G401.6 (cell line): ENCODE measurements around the gene TSHR.
"Not testable (repeated sequence)": the region's sequence is repeated elsewhere in the genome, so short reads cannot be mapped to it uniquely, and the experiment has no call there.

Experiments used
- FAIRE-seq: peaks from 2 replicates; lab custom pipeline; 2012; peaks lifted over from hg19 to GRCh38; lab: Jason Lieb, UNC

Gene TSHR

DNA sequence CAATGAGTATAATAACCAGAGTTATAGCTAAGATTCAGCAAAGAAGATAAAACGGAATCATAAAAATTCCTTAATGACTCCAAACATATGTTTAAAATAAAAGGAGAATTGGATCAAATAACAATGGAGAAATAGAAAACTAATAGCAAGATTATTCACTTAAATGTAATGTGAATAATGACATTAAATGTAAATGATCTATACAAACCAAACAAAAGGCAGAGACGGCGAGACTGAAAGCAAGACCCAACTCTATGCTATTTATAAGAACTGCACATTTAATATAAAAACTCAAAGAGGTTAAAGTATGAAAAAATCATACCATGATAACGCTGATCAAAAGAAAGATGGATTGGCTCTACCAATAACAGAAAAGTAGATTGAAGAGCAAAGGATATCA is 3.9 kb upstream of the TSHR start:
- FAIRE-seq = no peak

DNA sequence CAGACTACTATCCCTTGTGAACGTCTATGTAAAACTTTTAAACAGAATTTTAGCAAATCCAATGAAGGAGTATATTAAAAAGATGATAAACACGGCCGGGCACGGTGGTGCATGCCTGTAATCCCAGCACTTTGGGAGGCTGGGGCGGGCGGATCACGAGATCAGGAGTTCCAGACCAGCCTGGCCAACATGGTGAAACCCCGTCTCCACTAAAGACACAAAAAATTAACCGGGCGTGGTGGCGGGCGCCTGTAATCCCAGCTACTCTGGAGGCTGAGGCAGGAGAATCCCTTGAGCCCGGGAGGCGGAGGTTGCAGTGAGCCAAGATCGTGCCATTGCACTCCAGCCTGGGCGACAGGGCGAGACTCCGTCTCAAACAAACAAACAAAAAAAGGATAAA is 2.2 kb upstream of the TSHR start:
- not testable (repeated sequence) for FAIRE-seq

DNA sequence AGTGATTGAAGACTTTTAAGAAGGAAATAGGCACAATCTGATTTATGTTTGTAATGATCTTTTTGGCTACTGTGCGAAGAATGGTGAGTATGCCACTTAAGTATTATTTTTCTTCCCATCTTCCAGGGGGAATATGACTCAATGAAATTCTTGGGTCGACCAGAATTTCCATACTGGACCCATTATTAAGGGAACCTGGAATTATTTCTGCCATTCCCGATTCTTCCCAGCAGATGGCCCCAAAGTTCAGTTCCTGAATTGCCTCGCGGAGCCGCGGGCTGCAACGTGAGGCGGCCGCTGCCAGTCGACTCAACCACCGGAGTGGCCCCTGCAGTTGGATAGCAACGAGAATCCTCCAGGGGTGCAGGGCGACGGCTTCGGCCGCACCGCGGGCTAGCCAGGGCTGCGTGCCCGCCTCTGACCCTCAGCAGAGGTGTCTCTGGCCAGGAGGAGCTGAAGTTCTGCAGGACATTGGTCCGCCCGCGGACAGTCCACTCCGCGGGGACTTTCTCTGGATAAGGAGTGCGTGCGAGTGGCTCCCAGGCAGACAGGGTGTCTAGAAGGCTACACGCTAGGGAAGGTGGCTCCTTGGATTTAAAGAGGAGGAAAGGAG is 628 bp upstream of the TSHR start:
- FAIRE-seq = peak; percentile 86

DNA sequence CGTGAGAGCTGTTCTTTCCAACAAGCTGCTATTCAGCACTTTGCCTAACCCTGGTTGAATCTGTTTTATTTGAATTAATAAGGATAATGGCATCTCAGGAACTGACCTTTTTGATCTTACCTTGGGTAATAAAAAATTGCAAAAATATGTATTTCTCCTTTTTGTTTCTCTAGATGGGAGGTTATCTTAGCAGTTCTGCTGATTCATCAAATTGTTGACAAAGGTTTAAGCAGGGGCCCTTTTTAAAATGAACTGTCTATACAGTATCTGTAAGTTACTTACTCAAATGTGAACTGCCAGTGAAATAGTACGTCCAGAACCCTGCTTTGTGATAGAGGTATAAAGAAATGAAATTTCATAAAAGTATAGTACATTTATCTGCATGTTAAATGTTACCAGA is 681 bp downstream of the TSHR start:
- FAIRE-seq = no peak

DNA sequence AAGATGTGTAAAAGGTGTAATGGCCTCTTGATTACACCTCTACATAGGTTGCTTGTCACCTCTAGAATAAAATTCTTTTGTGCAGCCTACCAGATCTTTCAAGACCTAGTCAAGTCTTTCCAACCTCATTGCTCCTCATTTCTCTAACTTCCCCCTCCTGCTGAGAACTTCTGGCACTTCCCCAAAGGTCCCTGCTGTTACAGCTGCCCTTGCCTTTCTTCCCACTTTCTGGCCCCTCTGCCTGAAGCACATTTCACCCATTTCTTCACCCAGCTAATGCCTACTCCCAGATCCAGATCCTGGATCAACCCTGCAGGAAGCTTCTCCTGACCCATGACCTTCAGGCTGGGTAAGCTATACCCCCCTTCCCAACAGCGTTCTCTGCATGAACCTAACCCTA is 1.5 kb downstream of the TSHR start:
- no peak for FAIRE-seq

DNA sequence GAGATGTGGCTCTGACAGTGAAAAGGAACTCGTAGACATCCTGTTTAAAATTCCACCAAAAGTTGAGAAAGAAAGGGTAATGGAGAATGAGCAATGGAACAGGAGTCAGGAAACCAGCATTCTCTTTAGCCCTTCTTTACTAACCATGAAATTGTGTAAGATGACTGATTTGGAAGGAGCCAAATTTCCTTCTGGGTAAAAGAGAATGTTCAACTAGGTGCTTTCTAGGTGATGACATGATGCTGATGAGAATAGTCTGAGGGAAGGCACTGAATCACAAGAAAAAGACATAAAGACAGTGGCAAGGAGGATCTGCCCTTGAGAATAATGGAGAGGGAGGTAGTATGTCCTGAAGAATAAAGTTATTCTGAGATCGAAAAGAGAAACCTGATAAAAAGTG is 2.2 kb downstream of the TSHR start:
- no peak for FAIRE-seq

DNA sequence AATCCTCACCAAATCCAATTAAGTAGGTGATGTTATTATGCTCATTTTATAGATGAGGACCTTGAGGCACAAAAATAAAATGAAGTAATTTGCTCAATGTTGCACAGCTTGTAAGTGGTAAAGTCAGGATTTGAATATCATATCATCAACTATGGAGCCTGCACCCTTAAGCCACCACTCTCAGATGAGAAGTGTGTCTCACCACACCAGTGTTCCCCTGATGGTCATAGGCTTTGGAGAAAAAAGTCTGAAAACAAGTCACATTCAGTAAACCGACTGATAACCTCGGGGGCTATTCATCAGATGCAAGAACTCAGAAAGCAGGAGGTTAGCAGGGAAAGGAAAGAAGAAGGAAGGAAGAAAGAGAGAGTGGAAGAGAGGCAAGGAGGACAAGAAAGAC is 2.8 kb downstream of the TSHR start:
- no peak for FAIRE-seq

DNA sequence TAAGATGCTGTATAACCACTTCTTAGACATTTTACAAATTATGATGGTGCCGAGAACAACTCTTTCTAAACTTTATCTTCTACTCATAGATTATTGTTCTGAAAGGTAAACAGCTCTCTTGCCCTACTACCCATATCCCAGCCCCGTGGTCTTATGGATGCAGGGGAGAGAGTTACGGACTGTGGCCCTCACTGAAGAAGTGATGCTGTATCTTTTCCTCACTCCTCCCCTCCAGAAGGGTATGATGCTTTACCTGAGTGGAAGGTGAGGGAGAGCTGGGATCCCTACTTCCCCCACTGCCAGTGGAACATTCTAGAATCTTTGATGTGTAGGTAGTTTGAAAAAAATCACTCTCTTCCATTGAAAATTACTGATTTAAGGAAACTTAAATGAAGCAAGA is 3.5 kb downstream of the TSHR start:
- no peak for FAIRE-seq

DNA sequence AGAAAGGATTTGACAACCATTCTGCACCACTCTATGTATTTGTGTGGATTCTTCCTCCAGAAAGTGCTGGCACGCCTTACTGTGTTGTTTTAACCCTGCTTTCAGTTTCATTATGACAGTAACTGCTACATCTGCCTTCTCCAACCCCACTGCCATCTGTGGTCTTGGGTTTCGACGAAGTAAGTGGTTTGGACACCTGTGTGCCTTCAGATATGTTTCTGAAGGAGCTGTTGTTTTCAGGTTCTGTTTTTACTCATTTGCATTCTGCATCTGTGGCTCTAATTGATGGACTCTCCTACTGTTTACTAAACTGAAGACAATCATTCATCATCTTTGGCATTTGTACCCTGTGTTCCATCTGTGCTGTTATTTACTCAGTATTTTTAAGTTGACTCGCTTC is 4.1 kb downstream of the TSHR start:
- FAIRE-seq = no peak

DNA sequence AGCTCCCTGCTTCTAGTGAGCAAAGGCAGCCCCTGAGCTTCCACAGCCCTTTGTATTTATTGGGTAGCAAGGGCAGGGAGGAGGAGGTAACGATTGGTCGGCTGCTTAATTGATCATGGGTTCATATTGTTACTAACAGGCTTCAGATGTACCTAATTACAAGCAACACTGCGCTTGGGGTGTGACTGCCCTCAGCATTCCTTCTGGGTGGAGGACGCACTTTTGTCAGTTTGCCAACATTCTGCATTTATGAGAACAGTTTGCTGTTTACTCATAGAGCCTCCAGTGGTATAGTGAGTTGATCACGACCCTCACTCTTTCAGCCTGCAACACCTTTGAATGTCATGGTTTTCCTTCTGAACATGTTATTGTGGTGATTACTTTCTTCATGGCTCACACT is 9.6 kb downstream of the TSHR start:
- no peak for FAIRE-seq

DNA sequence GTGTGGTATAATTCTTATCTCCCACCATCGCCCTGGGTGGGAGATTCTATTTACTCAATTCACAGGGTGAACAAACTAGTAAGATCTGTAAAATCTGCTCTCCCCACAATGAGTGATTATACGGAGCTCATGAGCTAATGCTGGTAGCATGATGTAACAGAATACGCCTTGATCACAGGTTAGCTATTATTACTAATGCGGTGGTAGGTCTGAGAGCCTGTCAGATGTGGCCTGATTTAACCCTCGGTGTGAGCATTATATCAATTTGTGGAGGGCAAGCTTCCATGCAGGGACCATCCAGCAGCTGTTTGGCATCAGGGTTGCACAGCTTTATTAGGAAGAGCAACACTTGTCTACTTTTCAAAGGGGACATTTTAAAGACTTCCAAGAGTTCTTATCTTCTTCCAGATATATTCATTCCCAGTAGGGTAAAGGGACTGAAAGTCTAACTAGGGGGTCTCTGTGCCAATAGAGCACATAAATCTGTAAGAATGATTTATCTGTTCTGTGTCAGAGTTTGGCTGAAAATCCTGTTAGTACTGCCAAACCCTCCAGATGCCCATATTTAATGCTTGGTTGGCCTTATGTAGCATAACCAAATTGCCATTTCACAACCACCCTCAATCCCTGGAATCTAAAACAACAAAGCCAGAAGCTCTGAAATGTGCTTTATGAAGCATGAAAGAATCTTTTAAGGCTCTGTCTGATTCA is 18.7 kb downstream of the TSHR start:
- no peak for FAIRE-seq

DNA sequence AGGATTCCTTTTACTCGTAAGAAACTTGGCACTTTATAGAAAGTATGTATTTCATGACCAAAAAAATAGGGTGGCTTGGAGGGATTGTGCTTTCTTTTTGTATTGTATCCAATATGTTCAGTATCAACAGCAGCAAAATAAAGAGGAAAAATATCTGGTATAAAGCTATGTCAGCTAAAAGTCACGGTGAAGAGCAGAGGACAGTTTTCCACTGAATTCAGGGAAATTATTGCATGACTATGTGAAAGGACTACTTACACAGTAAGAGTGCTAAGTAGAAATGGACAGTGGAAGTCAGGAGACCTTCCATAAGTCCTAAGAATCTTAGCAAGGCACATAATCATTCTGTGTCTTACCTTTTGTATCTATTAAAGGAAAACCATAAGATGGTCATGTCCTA is 19.3 kb downstream of the TSHR start:
- no peak for FAIRE-seq

DNA sequence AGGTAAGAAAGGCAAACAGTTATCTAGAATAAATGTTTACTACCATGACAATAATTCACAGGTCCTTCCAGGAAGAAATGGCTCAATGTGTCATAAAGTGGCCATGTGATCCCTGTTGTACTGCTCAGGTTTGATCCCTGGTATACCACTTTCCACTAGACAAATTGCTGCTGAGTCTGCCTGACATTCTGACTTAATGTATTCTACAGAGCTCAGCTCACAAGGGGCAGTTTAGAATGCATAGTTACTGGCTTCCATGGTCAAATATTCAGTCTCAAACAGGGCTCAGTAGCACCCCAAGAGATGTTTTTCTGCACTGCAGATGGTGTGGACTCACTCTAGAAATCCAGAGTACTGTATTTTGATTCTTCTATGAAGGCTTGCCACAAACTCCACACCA is 21.8 kb downstream of the TSHR start:
- no peak for FAIRE-seq

DNA sequence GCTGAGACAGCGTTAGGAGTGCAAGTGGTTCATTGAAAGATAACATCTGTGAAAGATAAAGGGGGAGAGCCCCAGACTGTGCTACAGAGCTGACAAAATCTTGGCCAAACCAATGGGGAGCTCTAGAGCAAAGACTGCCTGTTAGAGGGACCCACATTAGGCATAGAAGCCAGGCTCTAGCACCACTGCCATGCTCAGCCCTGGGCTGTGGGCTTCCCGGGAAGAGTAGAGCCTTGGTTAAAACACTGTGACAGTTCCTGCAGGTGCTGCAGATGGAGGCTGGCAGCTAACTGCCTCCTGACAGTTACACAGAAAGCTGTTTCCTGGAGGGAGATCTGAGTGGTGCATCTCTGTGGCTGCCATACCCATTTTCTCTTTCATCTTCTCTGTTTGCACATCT is 23.0 kb downstream of the TSHR start:
- no peak for FAIRE-seq

DNA sequence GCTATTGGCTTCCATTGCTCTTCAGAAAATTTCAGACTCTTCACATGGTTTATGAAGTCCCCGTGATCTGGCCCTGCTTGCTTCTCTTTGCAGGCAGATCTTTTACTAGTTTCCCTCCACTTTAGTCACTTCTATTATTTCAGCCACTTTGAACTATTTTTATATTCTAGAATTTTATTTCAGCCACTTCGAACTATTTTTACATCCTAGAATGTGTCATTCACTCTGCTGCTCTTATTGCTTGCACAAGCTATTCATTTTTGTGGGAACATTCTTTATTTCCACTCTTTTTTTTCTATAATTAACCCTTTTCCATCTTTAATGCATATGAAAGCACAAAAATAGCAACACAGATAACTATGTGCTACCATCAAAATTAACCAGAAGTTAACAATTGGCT is 24.5 kb downstream of the TSHR start:
- FAIRE-seq = no peak

DNA sequence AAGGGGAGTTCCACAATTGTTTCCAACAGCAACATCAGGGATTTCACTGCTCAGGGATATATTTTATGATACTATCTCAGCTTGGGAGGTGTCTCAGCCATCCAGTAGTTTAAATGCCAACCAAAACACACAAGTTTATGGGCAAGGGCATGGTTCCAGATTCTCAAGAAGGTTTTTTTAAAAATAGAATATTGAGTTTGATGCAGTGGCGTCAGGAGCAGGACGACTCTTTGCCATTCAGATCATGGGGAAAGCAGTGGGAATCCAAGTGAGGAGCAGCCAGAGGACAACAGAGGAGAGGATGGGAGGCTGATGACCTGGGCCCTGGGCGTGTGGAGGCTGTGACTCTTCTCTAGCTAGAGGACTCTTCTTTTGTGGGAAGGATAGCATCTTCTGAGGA is 25.7 kb downstream of the TSHR start:
- FAIRE-seq = no peak

DNA sequence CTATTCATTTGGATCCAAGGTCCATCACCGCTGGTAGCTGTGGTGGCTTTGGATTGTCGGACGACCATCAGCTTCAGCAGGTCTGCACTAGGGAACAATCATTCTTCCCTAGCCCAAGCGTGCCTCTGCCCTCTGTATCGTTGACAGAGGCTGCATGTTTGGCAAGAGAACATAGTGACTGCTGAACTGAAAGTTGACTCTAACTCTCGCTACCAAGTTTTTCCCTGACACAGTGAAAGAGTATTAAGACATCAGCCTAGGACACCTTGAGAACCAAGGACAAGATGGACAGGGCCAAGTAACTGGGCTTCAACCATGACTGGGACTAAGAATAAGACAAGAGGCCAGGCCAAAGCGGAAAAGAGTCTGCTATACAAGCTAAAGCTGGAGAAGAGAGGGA is 26.3 kb downstream of the TSHR start:
- no peak for FAIRE-seq

DNA sequence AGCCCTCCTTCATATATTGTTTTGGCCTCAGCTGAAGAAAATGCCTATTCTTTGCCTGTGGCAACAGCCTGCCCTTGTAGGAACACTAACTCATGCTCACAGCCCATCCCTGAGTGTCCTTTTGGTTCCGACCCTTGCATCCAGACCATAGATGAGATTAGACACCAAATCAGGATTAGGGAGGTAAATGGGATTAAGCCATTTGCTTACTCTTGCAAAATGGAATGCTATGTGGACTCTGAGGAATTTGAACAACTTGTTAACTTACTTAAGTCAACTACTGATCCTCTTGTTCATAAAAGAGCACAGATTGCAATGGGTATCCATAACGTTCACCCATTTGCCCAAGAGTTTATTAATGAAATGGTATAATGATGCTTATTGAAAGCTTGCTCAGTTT is 27.3 kb downstream of the TSHR start:
- FAIRE-seq = no peak

DNA sequence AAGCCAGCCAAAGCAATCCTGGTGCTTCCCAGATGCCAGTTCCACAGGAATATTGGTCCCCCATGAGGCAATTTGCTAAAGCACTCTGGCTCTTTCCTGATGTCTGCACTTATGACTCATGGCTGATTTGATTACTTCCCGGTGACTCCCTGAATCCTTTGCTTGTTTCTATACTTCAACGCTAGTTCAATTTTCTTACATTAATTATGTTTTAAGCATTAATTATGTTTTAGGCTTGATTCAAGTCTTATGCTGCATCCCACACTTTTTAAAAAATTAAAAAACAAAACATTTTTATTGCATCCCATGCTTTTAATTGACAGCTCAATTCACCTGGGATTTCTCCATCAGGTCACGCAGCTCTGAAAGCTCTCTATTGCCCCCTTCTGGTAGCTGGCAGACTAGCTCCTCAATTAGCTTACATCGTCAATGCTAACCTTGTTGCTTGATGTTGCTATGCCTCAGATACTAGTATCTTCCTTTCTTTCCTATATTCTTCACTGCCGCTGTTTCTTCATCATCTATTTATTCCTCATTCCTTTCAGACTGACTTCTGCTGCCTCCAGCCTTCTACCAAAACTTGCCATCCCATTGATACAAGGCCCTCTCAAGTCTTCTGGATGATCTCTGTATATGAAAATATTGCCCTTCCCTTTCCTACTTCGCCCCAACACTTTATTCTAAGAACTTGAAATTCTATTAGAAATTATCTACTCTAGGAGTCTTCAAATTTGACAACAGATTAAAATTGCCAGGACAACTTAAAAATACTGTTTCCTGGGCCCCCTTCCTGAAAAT is 32.0 kb downstream of the TSHR start:
- peak; percentile 88 for FAIRE-seq

DNA sequence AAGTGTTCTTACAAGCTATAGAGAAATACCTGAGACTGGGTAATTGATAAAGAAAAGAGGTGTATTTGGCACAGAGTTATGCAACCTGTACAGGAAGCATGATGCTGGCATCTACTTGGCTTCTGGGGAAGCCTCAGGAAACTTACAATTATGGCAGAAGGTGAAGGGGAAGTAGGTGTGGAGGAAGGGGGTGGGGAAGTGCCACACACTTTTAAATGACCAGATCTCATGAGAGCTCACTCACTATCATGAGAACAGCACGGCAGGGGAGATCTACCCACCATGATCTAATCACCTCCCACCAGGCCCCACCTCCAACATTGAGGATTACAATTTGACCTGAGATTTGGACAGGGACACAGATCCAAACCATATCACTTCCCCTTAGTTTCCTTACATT is 32.8 kb downstream of the TSHR start:
- no peak for FAIRE-seq

DNA sequence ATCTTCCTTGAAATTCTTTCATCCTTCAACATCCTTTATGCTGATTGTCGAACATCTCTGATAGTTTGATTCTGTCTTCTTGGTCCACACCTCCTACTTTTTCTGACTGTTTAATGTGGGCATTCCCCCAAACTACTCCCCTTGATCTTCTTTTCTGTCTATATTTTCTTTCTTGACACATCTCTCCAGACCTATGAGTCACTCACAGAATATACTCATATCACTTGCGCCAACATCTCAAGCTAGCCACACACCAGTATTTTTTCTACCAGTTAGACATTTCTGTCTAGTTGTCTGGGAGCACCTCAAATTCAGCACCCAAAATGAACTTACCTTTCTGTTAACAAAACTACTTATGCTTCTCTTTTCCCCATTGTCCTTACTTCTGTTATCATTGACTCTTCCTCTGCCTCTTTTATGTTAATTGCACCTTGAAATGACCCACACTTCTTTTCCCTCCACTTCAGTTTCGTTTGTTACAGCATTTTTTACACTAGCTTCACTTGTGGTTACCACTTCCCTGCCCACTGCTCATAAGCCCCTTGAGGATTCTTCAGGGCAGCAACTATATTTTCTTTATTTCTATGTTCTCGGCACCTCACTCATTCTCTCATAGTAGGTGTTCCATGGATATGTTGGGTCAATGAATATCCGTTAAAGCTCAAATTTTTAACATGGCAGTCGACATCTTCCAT is 33.5 kb downstream of the TSHR start:
- FAIRE-seq = no peak

DNA sequence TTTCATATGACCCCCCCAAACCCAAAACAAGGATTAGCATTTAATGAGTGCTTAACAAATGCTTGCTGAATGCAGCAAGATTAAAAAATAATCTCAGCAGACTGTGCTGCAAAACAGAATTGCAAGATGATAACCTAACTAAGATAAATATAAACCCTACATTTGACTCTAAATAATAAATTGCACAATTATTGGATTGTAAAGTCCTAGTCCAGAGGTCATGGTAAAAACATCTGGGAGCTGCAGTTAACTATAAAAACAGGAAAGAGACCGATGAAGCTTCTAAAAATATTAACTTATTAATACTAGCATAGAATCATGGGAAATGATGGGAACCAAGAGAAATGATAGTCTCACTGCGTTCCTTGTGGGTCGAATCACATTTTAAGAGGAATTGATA is 37.2 kb downstream of the TSHR start:
- FAIRE-seq = no peak
